Glutamatergic neuron (in vitro differentiated cells): Measurements from ENCODE around the gene RPTOR. TPM values are rescaled to one million over a fixed set of nuclear protein-coding genes. Genes with fewer than 3 reads are reported as not detected.
"Not testable (repeated sequence)": the region's sequence is repeated elsewhere in the genome, so short reads cannot be mapped to it uniquely, and the experiment has no call there.

Experiments
- DNase-seq: peaks from one replicate; pipeline ENCODE4 v3.0.0; 2022
- H3K27ac Mint-ChIP-seq: one replicate; pipeline ENCODE4 v1.8.0; 2020; ENCODE audit warnings: mild to moderate bottlenecking, mixed read lengths, inconsistent platforms; ENCODE audit not compliant: unreplicated experiment
- H3K27me3 Mint-ChIP-seq: one replicate; pipeline ENCODE4 v1.8.0; 2020; ENCODE audit warnings: mild to moderate bottlenecking, moderate library complexity, mixed read lengths, inconsistent platforms; ENCODE audit not compliant: unreplicated experiment
- H3K36me3 Mint-ChIP-seq: one replicate; pipeline ENCODE4 v1.8.0; 2020; ENCODE audit warnings: mild to moderate bottlenecking, mixed read lengths, inconsistent platforms; ENCODE audit not compliant: unreplicated experiment
- H3K4me1 Mint-ChIP-seq: one replicate; pipeline ENCODE4 v1.8.0; 2020; ENCODE audit warnings: mild to moderate bottlenecking, low read depth, mixed read lengths, inconsistent platforms; ENCODE audit not compliant: unreplicated experiment
- H3K4me3 Mint-ChIP-seq: one replicate; pipeline ENCODE4 v1.8.0; 2020; ENCODE audit warnings: mild to moderate bottlenecking, mixed read lengths, inconsistent platforms; ENCODE audit not compliant: unreplicated experiment
- H3K9me3 Mint-ChIP-seq: one replicate; pipeline ENCODE4 v1.8.0; 2020; ENCODE audit warnings: mild to moderate bottlenecking, moderate library complexity, mixed read lengths, inconsistent platforms; ENCODE audit not compliant: unreplicated experiment
- CTCF ChIP-seq: fragments of 200-600 bp; sonication (generic); IDR thresholded peaks from one replicate; pipeline ENCODE4 v1.5.0; 2021; ENCODE audit not compliant: partially characterized antibody, unreplicated experiment
- total RNA-seq: library from RNA; stranded (reverse); fragmentation: NEBNext Ultra II Directional; extraction: Animal tissue kit (Norgen Biotek cat#: 25700); gene quantifications from one replicate; pipeline ENCODE4 v1.2.1, GENCODE V29; 2021; ENCODE audit not compliant: unreplicated experiment

The RPTOR gene
- total RNA-seq, 1 donor from 2014 or later = 39.8 TPM

- no peak for TF ChIP-seq CTCF
- Mint-ChIP-seq H3K27ac (no peak overlapping the region), H3K36me3 (no peaks in the 10 kb centered on the region), H3K4me1 (peaks cover 18% of the 10 kb centered on the region), H3K9me3 (peaks cover 4% of the 10 kb centered on the region), H3K4me3 (peak overlapping the region; percentile 36), H3K27me3 (peaks cover 11% of the 10 kb centered on the region)
- no peak for DNase-seq
These were observed 40.7 kb upstream of the RPTOR start for GRCh38 chr17:80503921-80504320.

- peak overlapping the region; percentile 78 for H3K4me3 Mint-ChIP-seq
- H3K27me3 Mint-ChIP-seq = peaks cover 11% of the 10 kb centered on the region
- peaks cover 14% of the 10 kb centered on the region for H3K4me1 Mint-ChIP-seq
- H3K27ac Mint-ChIP-seq = peak overlapping the region; percentile 95
- DNase-seq = peak; percentile 53
- H3K9me3 Mint-ChIP-seq = peaks cover 3% of the 10 kb centered on the region
- peak; percentile 14 for TF ChIP-seq CTCF
- no peaks in the 10 kb centered on the region for H3K36me3 Mint-ChIP-seq
These were observed 39.8 kb upstream of the RPTOR start for GRCh38 chr17:80504686-80505413.

- H3K9me3 Mint-ChIP-seq, H3K4me1 Mint-ChIP-seq, H3K4me3 Mint-ChIP-seq, DNase-seq, H3K27ac Mint-ChIP-seq, H3K27me3 Mint-ChIP-seq, H3K36me3 Mint-ChIP-seq: not testable (repeated sequence)
These were observed 37.5 kb upstream of the RPTOR start for GRCh38 chr17:80507177-80507576.

- Mint-ChIP-seq H3K27me3 (peaks cover 8% of the 10 kb centered on the region), H3K36me3 (no peaks in the 10 kb centered on the region), H3K9me3 (peaks cover 2% of the 10 kb centered on the region), H3K27ac (no peak overlapping the region), H3K4me3 (no peak overlapping the region), H3K4me1 (peaks cover 6% of the 10 kb centered on the region)
- DNase-seq = no peak
- no peak for TF ChIP-seq CTCF
These were observed 36.7 kb upstream of the RPTOR start for GRCh38 chr17:80507965-80508364.

GRCh38 chr17:80509311-80509710, 35.3 kb upstream of the RPTOR start:
- Mint-ChIP-seq H3K36me3 (no peaks in the 10 kb centered on the region), H3K4me1 (peaks cover 10% of the 10 kb centered on the region), H3K9me3 (no peaks in the 10 kb centered on the region), H3K27me3 (peaks cover 10% of the 10 kb centered on the region), H3K4me3 (no peak overlapping the region), H3K27ac (no peak overlapping the region)
- no peak for DNase-seq
- no peak for TF ChIP-seq CTCF
